HCT116 (cell line): Measurements from ENCODE around the gene NF1.

Experiments used
- CEBPB ChIP-seq: IDR thresholded peaks from 2 replicates; pipeline ENCODE4 v1.6.1; 2012; ENCODE audit warnings: low read depth
- CTCF ChIP-seq, 3 experiments: fragments of 200-600 bp in 1 of 3; sonication (generic) in 1 of 3; IDR thresholded peaks in 2 of 3; conservative IDR thresholded peaks in 1 of 3; 2 replicates each; pipeline ENCODE4 v1.5.1; 2012 to 2017; ENCODE audit warnings: low read depth in 2 of 3, low read length in 2 of 3, antibody characterized with exemption in 1 of 3, borderline replicate concordance in 1 of 3, control low read depth in 1 of 3, mild to moderate bottlenecking in 1 of 3, mixed read lengths in 1 of 3, mixed run types in 1 of 3, moderate library complexity in 1 of 3; ENCODE audit not compliant: insufficient read depth in 1 of 3
- EZH2 ChIP-seq: fragments of 200-600 bp; sonication (generic); IDR thresholded peaks from 2 replicates; pipeline ENCODE4 v1.6.1; 2017; ENCODE audit warnings: antibody characterized with exemption, mixed run types
- JUND ChIP-seq: IDR thresholded peaks from 2 replicates; pipeline ENCODE4 v1.6.1; 2012
- MAX ChIP-seq: IDR thresholded peaks from 2 replicates; pipeline ENCODE4 v1.6.1; 2012
- POLR2A ChIP-seq: IDR thresholded peaks from 2 replicates; pipeline ENCODE4 v1.7.0; 2011; ENCODE audit warnings: borderline replicate concordance; ENCODE audit not compliant: insufficient read depth, insufficient read length; ENCODE audit errors: extremely low read depth
- POLR2AphosphoS5 ChIP-seq: IDR thresholded peaks from 2 replicates; pipeline ENCODE4 v1.6.1; 2011; ENCODE audit warnings: mild to moderate bottlenecking, low read depth, low read length, moderate library complexity
- RAD21 ChIP-seq: IDR thresholded peaks from 2 replicates; pipeline ENCODE4 v1.6.1; 2012; ENCODE audit warnings: low read depth, mild to moderate bottlenecking
- ZNF274 ChIP-seq: fragments of 200-500 bp; sonication (Bioruptor generic); IDR thresholded peaks from 2 replicates; pipeline ENCODE4 v1.6.1; 2014; ENCODE audit warnings: mild to moderate bottlenecking, low read depth, low read length, inconsistent platforms

- TF ChIP-seq CTCF (IDR thresholded peaks at IDR 0.05 in 2 of 3, conservative IDR thresholded peaks at IDR 0.05 in 1 of 3; ENCODE audit: borderline replicate concordance in 1 of 3, insufficient read depth in 1 of 3, low read depth in 2 of 3, low read length in 2 of 3) (no peak), POLR2A (no peak), MAX (no peak), CEBPB (no peak), POLR2AphosphoS5 (no peak), EZH2 (no peak), JUND (no peak), ZNF274 (no peak), RAD21 (no peak)
Measured at GRCh38 chr17:31144428-31144827, 49.7 kb downstream of the NF1 start.
